Measurements from ENCODE around the gene SLC35G2. TPM values are rescaled to one million over a fixed set of nuclear protein-coding genes. Genes with fewer than 3 reads are reported as not detected.
"Not testable (repeated sequence)": the region's sequence is repeated elsewhere in the genome, so short reads cannot be mapped to it uniquely, and the experiment has no call there.

Gene SLC35G2
- total and polyA plus RNA-seq, 2 donors from 2014 or later = 4.2 to 5.4 TPM

DNA sequence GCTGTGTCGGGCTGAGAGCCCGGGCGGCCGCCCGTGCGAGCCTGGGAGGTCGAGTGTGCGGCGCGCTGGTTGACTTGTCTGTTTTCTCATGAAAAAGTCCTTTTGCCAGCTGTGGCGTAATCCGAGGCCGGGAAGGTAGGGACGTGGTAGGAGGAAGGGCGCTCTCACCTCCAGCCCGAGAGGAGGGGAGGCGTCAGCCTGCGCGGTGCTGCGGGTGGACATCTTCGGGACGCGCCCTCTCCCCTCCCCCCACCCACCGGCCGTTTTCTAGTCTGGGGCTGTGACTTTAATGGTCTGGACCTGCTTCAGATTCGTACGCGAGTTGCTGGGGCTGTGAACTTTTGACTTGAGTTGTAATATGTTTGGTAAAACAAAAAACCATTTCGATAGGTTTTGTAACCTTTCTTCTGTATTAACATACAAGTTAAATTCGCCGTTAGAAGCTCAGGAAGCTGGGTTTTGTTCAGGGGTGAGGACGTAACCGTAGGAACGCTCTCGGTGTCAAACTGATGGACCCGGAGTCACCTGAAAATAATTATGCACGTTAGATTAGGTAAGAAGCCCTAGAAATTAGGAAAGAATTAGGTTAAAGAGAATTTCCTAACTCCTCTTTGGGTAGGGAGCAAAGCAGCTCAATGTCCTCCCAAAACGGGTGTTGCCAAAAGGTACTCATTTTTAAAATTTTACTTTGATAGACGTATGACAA, 43.8 kb downstream of the SLC35G2 start:
- Histone ChIP-seq H3K27me3 (ENCODE audit: control insufficient read depth, insufficient read depth, low read length) (no peaks in the 10 kb centered on the region), H3K27ac (ENCODE audit: low read depth in 2 of 2, low read length in 2 of 2) (peak overlapping the region; percentile 92 to 98), H3K9ac (ENCODE audit: low read length in 3 of 3) (peak overlapping the region; percentile 85 to 99 (median 88)), H3K36me3 (ENCODE audit: control insufficient read depth in 2 of 3, insufficient read depth in 3 of 3, low read length in 3 of 3) (no peaks in the 10 kb centered on the region), H3K4me3 (ENCODE audit: low read length in 3 of 3) (peak overlapping the region; percentile 73 to 94 (median 91)), H3K9me3 (ENCODE audit: control insufficient read depth in 2 of 3, insufficient read depth in 1 of 3, low read length in 3 of 3) (no peaks in the 10 kb centered on the region), H3K4me1 (ENCODE audit: control insufficient read depth in 2 of 3, insufficient read depth in 2 of 3, low read depth in 1 of 3, low read length in 3 of 3) (peaks cover 0 to 8% (median 4%) of the 10 kb centered on the region in 3 donors)
- TF ChIP-seq, protein P1, sequence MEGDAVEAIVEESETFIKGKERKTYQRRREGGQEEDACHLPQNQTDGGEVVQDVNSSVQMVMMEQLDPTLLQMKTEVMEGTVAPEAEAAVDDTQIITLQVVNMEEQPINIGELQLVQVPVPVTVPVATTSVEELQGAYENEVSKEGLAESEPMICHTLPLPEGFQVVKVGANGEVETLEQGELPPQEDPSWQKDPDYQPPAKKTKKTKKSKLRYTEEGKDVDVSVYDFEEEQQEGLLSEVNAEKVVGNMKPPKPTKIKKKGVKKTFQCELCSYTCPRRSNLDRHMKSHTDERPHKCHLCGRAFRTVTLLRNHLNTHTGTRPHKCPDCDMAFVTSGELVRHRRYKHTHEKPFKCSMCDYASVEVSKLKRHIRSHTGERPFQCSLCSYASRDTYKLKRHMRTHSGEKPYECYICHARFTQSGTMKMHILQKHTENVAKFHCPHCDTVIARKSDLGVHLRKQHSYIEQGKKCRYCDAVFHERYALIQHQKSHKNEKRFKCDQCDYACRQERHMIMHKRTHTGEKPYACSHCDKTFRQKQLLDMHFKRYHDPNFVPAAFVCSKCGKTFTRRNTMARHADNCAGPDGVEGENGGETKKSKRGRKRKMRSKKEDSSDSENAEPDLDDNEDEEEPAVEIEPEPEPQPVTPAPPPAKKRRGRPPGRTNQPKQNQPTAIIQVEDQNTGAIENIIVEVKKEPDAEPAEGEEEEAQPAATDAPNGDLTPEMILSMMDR (IDR thresholded peaks at IDR 0.05; ENCODE audit: borderline replicate concordance, extremely low read depth, insufficient read depth) = no peak
- no peak for FAIRE-seq
- DNase-seq = peak; percentile 74 to 87 (median 82)
- intact Hi-C loops (cut with DNase I) = no loop called here

DNA sequence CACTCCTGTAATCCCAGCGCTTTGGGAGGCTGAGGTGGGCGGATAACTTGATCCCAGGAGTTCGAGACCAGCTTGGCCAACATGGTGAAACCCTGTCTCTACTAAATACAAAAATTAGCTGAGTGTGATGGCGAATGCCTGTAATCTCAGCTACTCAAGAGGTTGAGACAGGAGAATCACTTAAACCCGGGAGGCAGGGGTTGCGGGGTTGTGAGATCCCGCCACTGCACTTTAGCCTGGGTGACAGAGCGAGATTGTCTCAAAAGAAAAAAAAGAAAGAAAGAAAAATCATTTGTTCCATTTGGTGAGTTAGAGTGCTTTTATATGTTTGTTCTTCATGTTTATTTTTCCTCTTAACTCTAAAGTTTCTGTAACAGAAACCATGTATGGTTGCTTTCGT, 50.4 kb downstream of the SLC35G2 start:
- Histone ChIP-seq H3K36me3 (ENCODE audit: control insufficient read depth in 2 of 3, insufficient read depth in 3 of 3, low read length in 3 of 3) (no peaks in the 10 kb centered on the region), H3K4me1 (ENCODE audit: control insufficient read depth in 2 of 3, insufficient read depth in 2 of 3, low read depth in 1 of 3, low read length in 3 of 3) (no peaks in the 10 kb centered on the region), H3K27ac (ENCODE audit: low read depth in 2 of 2, low read length in 2 of 2) (no peak overlapping the region), H3K9me3 (ENCODE audit: control insufficient read depth in 2 of 3, insufficient read depth in 1 of 3, low read length in 3 of 3) (peaks cover 0 to 3% (median 0%) of the 10 kb centered on the region in 3 donors), H3K4me3 (ENCODE audit: low read length in 3 of 3) (no peak overlapping the region), H3K9ac (ENCODE audit: low read length in 3 of 3) (no peak overlapping the region), H3K27me3 (ENCODE audit: control insufficient read depth, insufficient read depth, low read length) (no peaks in the 10 kb centered on the region)
- TF ChIP-seq, protein P1 (IDR thresholded peaks at IDR 0.05; ENCODE audit: borderline replicate concordance, extremely low read depth, insufficient read depth) = no peak
- FAIRE-seq (no peak), DNase-seq (no peak)
- intact Hi-C loops (cut with DNase I) = no loop called here

DNA sequence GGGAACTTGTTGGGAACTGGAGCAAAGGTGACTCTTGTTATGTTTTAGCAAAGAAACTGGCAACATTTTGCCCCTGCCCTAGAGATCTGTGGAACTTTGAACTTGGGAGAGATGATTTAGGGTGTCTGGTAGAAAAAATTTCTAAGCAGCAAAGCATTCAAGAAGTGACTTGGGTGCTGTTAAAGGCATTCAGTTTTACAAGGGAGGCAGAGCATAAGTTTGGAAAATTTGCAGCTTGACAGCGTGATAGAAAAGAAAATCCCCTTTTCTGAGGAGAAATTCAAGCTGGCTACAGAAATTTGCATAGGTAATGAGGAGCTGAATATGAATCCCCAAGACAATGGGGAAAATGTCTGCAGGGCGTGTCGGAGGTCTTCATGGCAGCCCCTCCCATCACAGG, 53.3 kb downstream of the SLC35G2 start:
- H3K4me1 ChIP-seq (ENCODE audit: control insufficient read depth in 2 of 3, insufficient read depth in 2 of 3, low read depth in 1 of 3, low read length in 3 of 3); H3K9ac ChIP-seq (ENCODE audit: low read length in 3 of 3); intact Hi-C loops (cut with DNase I); FAIRE-seq; DNase-seq; H3K27me3 ChIP-seq (ENCODE audit: control insufficient read depth, insufficient read depth, low read length); H3K27ac ChIP-seq (ENCODE audit: low read depth in 2 of 2, low read length in 2 of 2); H3K36me3 ChIP-seq (ENCODE audit: control insufficient read depth in 2 of 3, insufficient read depth in 3 of 3, low read length in 3 of 3); H3K4me3 ChIP-seq (ENCODE audit: low read length in 3 of 3); H3K9me3 ChIP-seq (ENCODE audit: control insufficient read depth in 2 of 3, insufficient read depth in 1 of 3, low read length in 3 of 3): not testable (repeated sequence)

DNA sequence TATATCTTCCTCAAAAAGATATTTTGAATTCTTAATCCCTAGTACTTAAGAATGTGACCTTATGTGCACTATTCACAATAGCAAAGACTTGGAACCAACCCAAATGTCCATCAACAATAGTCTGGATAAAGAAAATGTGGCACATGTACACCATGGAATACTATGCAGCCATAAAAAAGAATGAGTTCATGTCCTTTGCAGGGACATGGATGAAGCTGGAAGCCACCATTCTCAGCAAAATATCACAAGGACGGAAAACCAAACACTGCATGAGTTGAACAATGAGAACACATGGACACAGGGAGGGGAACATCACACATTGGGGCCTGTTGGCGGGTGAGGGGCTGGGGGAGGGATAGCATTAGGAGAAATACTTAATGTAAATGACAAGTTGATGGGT, 60.6 kb downstream of the SLC35G2 start:
- H3K4me3 ChIP-seq (ENCODE audit: low read length in 3 of 3); H3K36me3 ChIP-seq (ENCODE audit: control insufficient read depth in 2 of 3, insufficient read depth in 3 of 3, low read length in 3 of 3); intact Hi-C loops (cut with DNase I); H3K9me3 ChIP-seq (ENCODE audit: control insufficient read depth in 2 of 3, insufficient read depth in 1 of 3, low read length in 3 of 3); H3K4me1 ChIP-seq (ENCODE audit: control insufficient read depth in 2 of 3, insufficient read depth in 2 of 3, low read depth in 1 of 3, low read length in 3 of 3); DNase-seq; FAIRE-seq; H3K27me3 ChIP-seq (ENCODE audit: control insufficient read depth, insufficient read depth, low read length); H3K9ac ChIP-seq (ENCODE audit: low read length in 3 of 3); H3K27ac ChIP-seq (ENCODE audit: low read depth in 2 of 2, low read length in 2 of 2): not testable (repeated sequence)

Data from kidney (tissue), 14 donors.